GM18873 (cell line): ENCODE results near the gene KCNK18.

Experiments used
- ATAC-seq: cut with Tn5 transposase; IDR thresholded peaks from one replicate; pipeline ENCODE4 v1.9.1; 2021; ENCODE audit warnings: mild to moderate bottlenecking, moderate library complexity, moderate number of reproducible peaks; ENCODE audit not compliant: unreplicated experiment, low FRiP score

KCNK18 gene

GRCh38 chr10:117248750-117249465 is 51.6 kb downstream of the KCNK18 start:
- no peak for ATAC-seq

GRCh38 chr10:117249493-117250093 is 52.3 kb downstream of the KCNK18 start:
- no peak for ATAC-seq

- ATAC-seq, result no peak
Observed at GRCh38 chr10:117250411-117250810, 53.1 kb downstream of the KCNK18 start.

- ATAC-seq, result no peak
Observed at GRCh38 chr10:117253908-117254307, 56.6 kb downstream of the KCNK18 start.

GRCh38 chr10:117254338-117254737 is 57.0 kb downstream of the KCNK18 start:
- no peak for ATAC-seq

GRCh38 chr10:117254774-117255735 is 57.8 kb downstream of the KCNK18 start:
- no peak for ATAC-seq

- no peak for ATAC-seq
Observed at GRCh38 chr10:117255835-117256460, 58.7 kb downstream of the KCNK18 start.

- no peak for ATAC-seq
Observed at GRCh38 chr10:117256910-117257309, 59.6 kb downstream of the KCNK18 start.

- ATAC-seq, result no peak
Observed at GRCh38 chr10:117257721-117258120, 60.4 kb downstream of the KCNK18 start.

GRCh38 chr10:117259279-117259678 is 62.0 kb downstream of the KCNK18 start:
- ATAC-seq, result no peak
